Renal cortex interstitium (tissue), 11 donors: ENCODE data around the gene NRP2. TPM values are rescaled to one million over a fixed set of nuclear protein-coding genes. Genes with fewer than 3 reads are reported as not detected.
A peak's percentile ranks its signal among the peaks of the same experiment; 100 is the strongest.

Source experiments
- DNase-seq, 11 donors: peaks; one replicate each; pipeline ENCODE4 v3.0.0-alpha.2; 2013; ENCODE audit warnings: low read depth in 9 of 11, low spot score in 4 of 11; ENCODE audit errors: extremely low read depth in 1 of 11
- polyA plus RNA-seq, 3 donors: library from polyadenylated mRNA; unstranded; fragments of 120-200 nt; gene quantifications; one replicate each; pipeline ENCODE4 v1.2.1, GENCODE V29; 2013; ENCODE audit not compliant: insufficient read length in 3 of 3

Gene NRP2
- polyA plus RNA-seq, 3 donors, result 53.4 to 69.1 (median 65.5) TPM

- no peak for DNase-seq
Measured at GRCh38 chr2:205655779-205656456, 26.4 kb upstream of the NRP2 start.

GRCh38 chr2:205656461-205656860, 25.8 kb upstream of the NRP2 start:
- DNase-seq, result no peak

DNA sequence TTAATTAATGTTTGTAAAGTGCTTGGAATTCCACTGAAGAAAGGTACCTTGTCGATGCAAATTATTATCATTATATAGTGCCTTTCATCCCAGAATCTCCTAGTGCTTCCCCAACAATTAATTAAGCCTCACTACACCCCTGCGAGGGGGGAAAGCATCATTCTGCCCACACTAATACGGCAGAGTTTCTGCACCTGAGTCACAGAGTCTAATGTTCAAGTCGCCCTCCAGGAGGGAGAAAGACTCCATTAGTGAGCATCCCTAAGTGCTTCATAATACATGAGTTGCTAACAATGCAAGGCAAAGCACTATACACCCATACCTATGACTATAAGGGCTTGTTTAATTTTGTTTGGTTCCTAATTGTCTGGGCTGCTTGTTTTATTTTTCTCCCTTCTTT, 25.4 kb upstream of the NRP2 start:
- no peak for DNase-seq

DNA sequence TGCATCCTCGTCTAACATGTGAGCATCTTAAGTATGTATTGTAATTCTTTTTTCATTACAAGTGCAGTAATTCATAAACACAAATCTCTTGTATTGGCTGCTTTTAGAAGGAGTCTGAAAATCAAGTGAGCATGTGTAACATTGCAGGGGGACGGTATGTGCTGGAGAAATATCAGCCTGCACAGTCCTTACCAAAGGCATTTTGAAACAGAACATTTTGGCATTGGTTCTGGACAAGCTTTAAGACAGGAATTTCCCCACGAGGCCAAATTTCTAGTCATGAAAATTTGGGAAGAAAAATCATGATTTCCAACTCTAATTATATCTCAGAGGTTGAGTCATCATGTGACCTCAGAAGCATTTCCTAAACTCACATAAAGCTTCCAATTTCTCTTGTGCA, 24.7 kb upstream of the NRP2 start:
- DNase-seq, result no peak

- no peak for DNase-seq
Measured at GRCh38 chr2:205658068-205658467, 24.2 kb upstream of the NRP2 start.

DNA sequence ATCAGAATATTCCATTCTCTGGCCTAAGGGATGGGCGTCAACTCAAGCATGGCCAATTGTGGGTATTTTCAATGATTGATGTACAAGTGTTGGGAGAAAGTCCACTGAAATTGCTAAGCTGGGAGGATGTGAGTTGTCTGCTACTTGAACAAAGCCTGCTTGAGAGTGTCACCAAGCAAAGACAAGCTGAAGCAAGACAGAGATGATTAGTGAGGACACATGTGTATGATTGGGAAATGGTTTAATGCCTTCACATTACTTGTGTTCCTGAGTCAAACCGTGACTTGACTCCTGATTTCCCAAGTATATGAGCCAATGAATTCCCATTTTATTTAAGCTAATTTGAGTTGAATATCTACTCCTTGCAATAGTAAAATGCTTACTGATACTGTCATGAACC, 23.7 kb upstream of the NRP2 start:
- DNase-seq, result no peak

DNA sequence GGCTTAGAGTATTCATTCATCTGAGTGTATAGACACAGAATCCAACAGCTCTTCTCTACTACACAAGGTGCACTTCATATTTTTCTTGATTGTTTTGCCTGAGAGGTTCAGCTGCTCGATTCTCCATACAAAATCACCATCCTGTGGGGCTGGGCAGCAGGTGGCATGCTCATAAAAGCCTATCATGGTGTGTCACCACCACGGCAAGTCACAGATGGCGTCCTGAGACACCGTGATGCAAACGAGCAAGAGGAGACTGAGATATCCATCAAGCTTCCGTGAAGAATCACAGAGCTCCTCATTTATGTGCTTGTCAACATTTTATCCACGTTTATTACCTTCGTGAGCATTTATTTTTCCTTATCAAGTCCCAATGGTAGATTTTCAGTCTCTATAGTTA, 22.4 kb upstream of the NRP2 start:
- no peak for DNase-seq

DNA sequence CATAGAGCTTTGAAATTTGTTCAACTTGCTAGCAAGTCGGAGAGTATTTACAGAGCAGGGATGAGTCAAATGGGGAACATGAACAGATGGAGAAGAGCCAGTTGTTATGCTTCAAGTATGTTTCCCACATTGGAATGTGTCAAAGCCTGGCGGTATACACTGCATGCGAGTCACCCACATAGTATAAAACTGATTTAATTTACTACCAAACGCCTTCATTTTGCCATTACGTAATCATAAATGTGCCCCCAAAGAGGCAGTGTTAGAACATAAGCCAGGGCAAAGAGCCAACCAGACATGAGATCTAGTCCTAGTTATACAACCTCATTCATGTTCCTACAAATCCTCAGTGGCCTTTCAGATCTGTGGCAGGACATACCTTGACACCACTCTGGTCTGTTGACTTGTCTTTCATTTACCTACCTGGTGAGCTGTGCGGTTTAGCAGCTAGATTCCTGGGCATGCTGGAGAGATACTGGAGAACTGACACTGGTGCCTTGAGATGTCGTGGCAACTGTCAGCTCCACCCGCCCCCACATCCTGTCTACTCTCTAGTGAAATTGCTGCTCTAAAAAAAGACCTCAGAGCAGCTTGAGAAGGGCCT, 21.7 kb upstream of the NRP2 start:
- no peak for DNase-seq

DNA sequence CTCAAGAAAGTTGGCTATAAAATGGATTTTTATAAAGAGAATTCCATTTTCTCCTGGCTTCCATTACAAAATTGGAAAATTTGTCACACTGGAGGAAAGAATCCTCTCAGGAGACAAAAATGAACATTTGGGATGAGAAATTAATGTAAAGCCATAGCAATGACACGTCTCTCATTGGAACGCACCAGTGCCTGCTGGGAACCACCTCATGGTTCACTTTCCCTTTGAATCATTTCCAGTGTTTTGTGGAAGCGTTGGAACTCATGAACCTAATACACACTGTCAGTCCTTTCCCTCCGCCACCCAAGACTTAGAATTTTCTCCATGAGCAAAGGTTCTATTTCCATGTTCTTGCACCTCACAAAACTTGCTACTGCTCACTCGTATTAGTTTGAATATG, 21.0 kb upstream of the NRP2 start:
- no peak for DNase-seq

- no peak for DNase-seq
Measured at GRCh38 chr2:205662206-205662965, 19.9 kb upstream of the NRP2 start.

GRCh38 chr2:205665791-205666190, 16.5 kb upstream of the NRP2 start:
- no peak for DNase-seq

GRCh38 chr2:205670292-205670691, 12.0 kb upstream of the NRP2 start:
- no peak for DNase-seq

DNA sequence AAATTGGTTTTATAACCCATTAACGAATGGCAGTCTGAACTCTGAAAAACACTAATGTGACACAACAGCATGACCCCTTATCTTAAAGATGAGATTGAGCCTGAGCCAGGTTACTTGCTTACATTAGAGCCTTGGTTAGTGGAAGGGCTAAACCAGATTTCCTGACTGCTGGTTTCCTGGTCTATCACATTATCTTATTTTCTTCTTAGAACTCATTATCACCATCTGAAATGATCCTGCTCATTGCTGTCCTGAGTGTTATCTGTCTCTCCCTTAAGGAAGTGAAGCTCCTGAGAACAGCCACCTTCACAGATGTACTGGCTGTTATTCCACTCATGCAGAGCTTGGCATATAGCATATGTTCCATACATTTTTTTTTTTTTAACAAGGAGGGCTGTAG, 9.0 kb upstream of the NRP2 start:
- no peak for DNase-seq

DNA sequence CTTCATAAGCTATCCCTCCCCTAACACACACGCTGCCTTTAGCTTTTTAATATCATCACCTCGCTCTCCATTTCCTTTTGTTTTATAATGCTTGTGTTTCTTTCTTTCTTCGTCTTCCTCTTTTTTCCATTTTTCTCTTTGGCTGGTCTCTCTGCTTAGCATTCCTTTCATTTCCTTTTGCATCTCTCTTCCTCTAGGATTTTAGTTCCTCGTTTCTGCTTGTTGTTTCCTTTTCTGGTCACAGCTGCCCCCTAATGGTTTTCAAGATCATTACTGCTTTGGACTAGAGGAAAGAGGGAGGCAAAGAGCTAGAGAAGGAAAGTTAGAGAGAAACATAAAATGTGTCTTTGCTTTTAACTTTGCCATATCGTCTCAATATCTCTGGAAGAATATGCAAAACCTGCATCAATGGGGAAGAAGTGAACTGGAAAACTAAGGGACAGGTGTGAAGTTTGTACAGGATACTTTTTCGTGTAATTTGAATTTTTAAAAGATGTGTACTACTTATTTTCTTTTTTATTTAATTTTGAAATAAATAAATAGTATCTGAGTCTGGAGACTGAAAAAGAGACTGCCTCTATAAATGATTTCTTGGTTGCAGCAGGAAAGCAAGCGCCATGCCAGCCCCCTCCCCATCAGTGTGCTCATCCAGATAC, 6.3 kb upstream of the NRP2 start:
- peak in 1 of 11 donors; percentile 77 for DNase-seq

DNA sequence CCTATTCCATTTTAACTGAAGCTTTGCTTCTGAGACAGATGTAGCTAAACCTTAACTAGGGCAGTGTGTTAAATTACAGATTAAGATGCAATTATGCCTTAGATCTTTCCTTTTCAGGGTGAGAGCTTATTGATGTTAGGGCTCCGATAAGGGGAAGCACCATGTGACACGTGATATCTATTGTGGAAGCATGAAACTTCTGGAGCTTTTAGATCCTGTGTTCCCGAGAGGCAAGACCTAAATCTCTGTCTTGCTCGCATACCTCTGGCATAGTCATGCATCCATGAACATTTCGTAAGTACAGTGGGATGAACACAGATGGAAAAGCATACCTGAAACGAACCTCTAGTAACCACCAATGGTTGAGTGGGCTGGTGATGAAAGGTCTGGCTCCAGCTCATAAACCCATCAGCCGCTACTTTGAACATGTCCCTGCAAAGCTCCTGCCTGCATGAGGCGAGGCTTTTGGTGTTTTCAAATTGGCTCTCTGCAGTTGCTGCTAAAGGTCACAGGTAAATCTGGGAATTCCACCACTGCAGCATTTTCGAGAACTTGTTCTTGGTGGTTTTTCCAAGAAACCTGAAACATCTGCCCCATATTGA, 3.7 kb upstream of the NRP2 start:
- no peak for DNase-seq

- DNase-seq, result no peak
Measured at GRCh38 chr2:205679410-205680009, 2.8 kb upstream of the NRP2 start.

GRCh38 chr2:205680067-205680466, 2.2 kb upstream of the NRP2 start:
- peak in 5 of 11 donors; percentile 81 to 86 (median 84) for DNase-seq

DNA sequence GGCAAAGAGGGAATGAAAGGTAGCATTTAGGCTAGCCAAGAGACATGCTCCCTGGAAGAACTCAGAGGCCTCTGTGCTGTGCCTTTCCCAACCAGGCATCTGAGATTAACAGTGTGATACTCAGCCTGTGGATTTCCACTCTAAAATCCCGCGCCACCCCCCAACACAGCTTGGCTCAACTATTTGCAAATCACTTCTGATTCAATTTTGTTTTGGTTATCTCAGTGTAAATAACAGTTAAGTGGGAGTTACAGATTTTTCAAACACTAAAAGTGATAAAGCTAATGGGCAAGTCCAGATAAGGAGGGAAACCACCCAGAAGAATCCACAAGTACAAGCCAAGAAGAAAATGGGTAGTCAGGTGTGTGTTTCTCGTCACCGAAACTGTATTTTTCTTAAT, 1.4 kb upstream of the NRP2 start:
- DNase-seq, result no peak
